Activated T-cell treated with anti-CD3 and anti-CD28 coated beads, Interleukin-2, amount 50 U/mL, for 4 hours (primary cell): ENCODE measurements around the gene CRY1. TPM values are rescaled to one million over a fixed set of nuclear protein-coding genes. Genes with fewer than 3 reads are reported as not detected.

Experiments
- ATAC-seq, 2 donors: fragments of 200-7000 bp; cut with Tn5 transposase; one replicate each; pipeline ENCODE4 v1.10.0; 2021
- DNase-seq: peaks from one replicate; pipeline ENCODE4 v3.0.0-alpha.2; 2020
- H3K27me3 Mint-ChIP-seq: one replicate; pipeline ENCODE4 v1.8.0; 2021; ENCODE audit warnings: low read depth, mixed read lengths
- H3K36me3 Mint-ChIP-seq: one replicate; pipeline ENCODE4 v1.8.0; 2022; ENCODE audit warnings: mixed read lengths; ENCODE audit not compliant: insufficient read depth
- H3K4me1 Mint-ChIP-seq: one replicate; pipeline ENCODE4 v1.8.0; 2021; ENCODE audit warnings: low read depth, mixed read lengths
- H3K4me3 Mint-ChIP-seq: one replicate; pipeline ENCODE4 v1.8.0; 2021; ENCODE audit warnings: mild to moderate bottlenecking, moderate library complexity, mixed read lengths
- H3K9me3 Mint-ChIP-seq: one replicate; pipeline ENCODE4 v1.8.0; 2021; ENCODE audit warnings: mixed read lengths
- total RNA-seq, 3 donors: library from RNA; stranded (reverse); gene quantifications; one replicate each; pipeline ENCODE4 v1.2.1, GENCODE V29; 2021

CRY1 gene
- total RNA-seq, 3 donors from 2014 or later = 30.5 to 34.4 (median 30.5) TPM

- Mint-ChIP-seq H3K9me3 (peaks cover 20% of the 10 kb centered on the region), H3K4me3 (no peak overlapping the region), H3K4me1 (peaks cover 11% of the 10 kb centered on the region), H3K36me3 (peaks cover 18% of the 10 kb centered on the region), H3K27me3 (no peaks in the 10 kb centered on the region)
- no peak for DNase-seq
- ATAC-seq = no peak
Measured at GRCh38 chr12:107066691-107067090, 26.7 kb downstream of the CRY1 start.

GRCh38 chr12:107064687-107065086, 28.7 kb downstream of the CRY1 start:
- DNase-seq (no peak), ATAC-seq (no peak)
- Mint-ChIP-seq H3K36me3 (peaks cover 18% of the 10 kb centered on the region), H3K4me3 (no peak overlapping the region), H3K4me1 (peaks cover 11% of the 10 kb centered on the region), H3K9me3 (peaks cover 20% of the 10 kb centered on the region), H3K27me3 (no peaks in the 10 kb centered on the region)

GRCh38 chr12:107064243-107064642, 29.1 kb downstream of the CRY1 start:
- Mint-ChIP-seq H3K36me3 (peaks cover 18% of the 10 kb centered on the region), H3K9me3 (peaks cover 20% of the 10 kb centered on the region), H3K4me1 (peaks cover 11% of the 10 kb centered on the region), H3K27me3 (no peaks in the 10 kb centered on the region), H3K4me3 (no peak overlapping the region)
- DNase-seq (no peak), ATAC-seq (no peak)

GRCh38 chr12:107058190-107058589, 35.2 kb downstream of the CRY1 start:
- H3K27me3 Mint-ChIP-seq = no peaks in the 10 kb centered on the region
- H3K4me1 Mint-ChIP-seq = peaks cover 8% of the 10 kb centered on the region
- peaks cover 5% of the 10 kb centered on the region for H3K36me3 Mint-ChIP-seq
- peaks cover 5% of the 10 kb centered on the region for H3K9me3 Mint-ChIP-seq
- H3K4me3 Mint-ChIP-seq = no peak overlapping the region
- DNase-seq = no peak
- ATAC-seq = no peak

- Mint-ChIP-seq H3K4me3 (no peak overlapping the region), H3K36me3 (peaks cover 14% of the 10 kb centered on the region), H3K4me1 (peaks cover 8% of the 10 kb centered on the region), H3K27me3 (no peaks in the 10 kb centered on the region), H3K9me3 (peaks cover 13% of the 10 kb centered on the region)
- no peak for DNase-seq
- ATAC-seq = no peak
Measured at GRCh38 chr12:107057071-107057834, 36.1 kb downstream of the CRY1 start.

GRCh38 chr12:107053709-107054108, 39.6 kb downstream of the CRY1 start:
- Mint-ChIP-seq H3K9me3 (peaks cover 28% of the 10 kb centered on the region), H3K27me3 (no peaks in the 10 kb centered on the region), H3K36me3 (peaks cover 28% of the 10 kb centered on the region), H3K4me1 (peaks cover 17% of the 10 kb centered on the region), H3K4me3 (no peak overlapping the region)
- DNase-seq (no peak), ATAC-seq (no peak)

- Mint-ChIP-seq H3K36me3 (peaks cover 41% of the 10 kb centered on the region), H3K4me3 (no peak overlapping the region), H3K9me3 (peaks cover 36% of the 10 kb centered on the region), H3K27me3 (no peaks in the 10 kb centered on the region), H3K4me1 (peaks cover 13% of the 10 kb centered on the region)
- DNase-seq (no peak), ATAC-seq (no peak)
Measured at GRCh38 chr12:107045186-107045585, 48.2 kb downstream of the CRY1 start.

GRCh38 chr12:107042801-107043200, 50.5 kb downstream of the CRY1 start:
- H3K9me3 Mint-ChIP-seq = peaks cover 22% of the 10 kb centered on the region
- peaks cover 32% of the 10 kb centered on the region for H3K36me3 Mint-ChIP-seq
- no peak for ATAC-seq
- H3K4me3 Mint-ChIP-seq = no peak overlapping the region
- no peaks in the 10 kb centered on the region for H3K27me3 Mint-ChIP-seq
- DNase-seq = no peak
- H3K4me1 Mint-ChIP-seq = peaks cover 19% of the 10 kb centered on the region

GRCh38 chr12:107035733-107036132, 57.6 kb downstream of the CRY1 start:
- Mint-ChIP-seq H3K4me3 (no peak overlapping the region), H3K36me3 (peaks cover 30% of the 10 kb centered on the region), H3K27me3 (no peaks in the 10 kb centered on the region), H3K4me1 (peaks cover 33% of the 10 kb centered on the region), H3K9me3 (peaks cover 9% of the 10 kb centered on the region)
- no peak for DNase-seq
- no peak for ATAC-seq

GRCh38 chr12:107033758-107034739, 59.3 kb downstream of the CRY1 start:
- Mint-ChIP-seq H3K27me3 (no peaks in the 10 kb centered on the region), H3K4me3 (no peak overlapping the region), H3K4me1 (peaks cover 44% of the 10 kb centered on the region), H3K36me3 (peaks cover 27% of the 10 kb centered on the region), H3K9me3 (peaks cover 6% of the 10 kb centered on the region)
- no peak for DNase-seq
- ATAC-seq = no peak

GRCh38 chr12:107032266-107032665, 61.1 kb downstream of the CRY1 start:
- peaks cover 6% of the 10 kb centered on the region for H3K9me3 Mint-ChIP-seq
- ATAC-seq = no peak
- DNase-seq = no peak
- H3K4me1 Mint-ChIP-seq = peaks cover 52% of the 10 kb centered on the region
- H3K27me3 Mint-ChIP-seq = no peaks in the 10 kb centered on the region
- no peak overlapping the region for H3K4me3 Mint-ChIP-seq
- peaks cover 21% of the 10 kb centered on the region for H3K36me3 Mint-ChIP-seq

GRCh38 chr12:107031061-107031460, 62.3 kb downstream of the CRY1 start:
- H3K27me3 Mint-ChIP-seq = no peaks in the 10 kb centered on the region
- no peak for DNase-seq
- peaks cover 60% of the 10 kb centered on the region for H3K4me1 Mint-ChIP-seq
- ATAC-seq = no peak
- peaks cover 13% of the 10 kb centered on the region for H3K36me3 Mint-ChIP-seq
- H3K9me3 Mint-ChIP-seq = no peaks in the 10 kb centered on the region
- H3K4me3 Mint-ChIP-seq = no peak overlapping the region

- peaks cover 8% of the 10 kb centered on the region for H3K36me3 Mint-ChIP-seq
- H3K4me1 Mint-ChIP-seq = peaks cover 60% of the 10 kb centered on the region
- DNase-seq (no peak), ATAC-seq (no peak)
- no peak overlapping the region for H3K4me3 Mint-ChIP-seq
- no peaks in the 10 kb centered on the region for H3K27me3 Mint-ChIP-seq
- H3K9me3 Mint-ChIP-seq = no peaks in the 10 kb centered on the region
Measured at GRCh38 chr12:107029081-107029480, 64.3 kb downstream of the CRY1 start.

GRCh38 chr12:107027636-107028053, 65.7 kb downstream of the CRY1 start:
- Mint-ChIP-seq H3K4me3 (peak overlapping the region; percentile 27), H3K27me3 (no peaks in the 10 kb centered on the region), H3K4me1 (peaks cover 58% of the 10 kb centered on the region), H3K9me3 (no peaks in the 10 kb centered on the region), H3K36me3 (peaks cover 2% of the 10 kb centered on the region)
- peak; percentile 80 to 91 for ATAC-seq
- no peak for DNase-seq
